ENCODE results near the gene STAT4.

- TF ChIP-seq YY1 (IDR thresholded peaks at IDR 0.05; ENCODE audit: low read depth) (no peak), CTCF (IDR thresholded peaks at IDR 0.05) (no peak), EZH2phosphoT487 (IDR thresholded peaks at IDR 0.05; ENCODE audit: borderline replicate concordance, low read depth) (no peak), RXRA (IDR thresholded peaks at IDR 0.05; ENCODE audit: borderline replicate concordance, low read depth) (no peak), EP300 (IDR thresholded peaks at IDR 0.05; ENCODE audit: borderline replicate concordance in 1 of 2, low read depth in 1 of 2, low read length in 1 of 2) (no peak), RAD21 (IDR thresholded peaks at IDR 0.05; ENCODE audit: low read length) (no peak), TEAD4 (IDR thresholded peaks at IDR 0.05; ENCODE audit: borderline replicate concordance, insufficient read depth) (no peak), POLR2AphosphoS5 (IDR thresholded peaks at IDR 0.05; ENCODE audit: low read depth, low read length) (no peak), MXI1 (IDR thresholded peaks at IDR 0.05; ENCODE audit: low read depth, low read length) (no peak), ZBTB33 (IDR thresholded peaks at IDR 0.05; ENCODE audit: borderline replicate concordance, low read depth) (no peak)
These were observed 22.5 kb downstream of the STAT4 start for GRCh38 chr2:191128172-191128910.
